VCaP (cell line): Measurements from ENCODE around the gene MRPS18A.

Source experiments
- H3K27ac ChIP-seq: fragments of 450-650 bp; 2 replicates; pipeline ENCODE4 v1.5.1; 2017
- CTCF ChIP-seq: fragments of 450-650 bp; conservative IDR thresholded peaks from 2 replicates; pipeline ENCODE4 v1.5.1; 2017; ENCODE audit warnings: mild to moderate bottlenecking, moderate library complexity

MRPS18A gene

GRCh38 chr6:43695215-43695966 is 7.8 kb upstream of the MRPS18A start:
- no peak overlapping the region for H3K27ac ChIP-seq
- no peak for TF ChIP-seq CTCF

GRCh38 chr6:43689421-43689820 is 1.8 kb upstream of the MRPS18A start:
- no peak for TF ChIP-seq CTCF
- no peak overlapping the region for H3K27ac ChIP-seq

GRCh38 chr6:43687079-43687436 is 533 bp downstream of the MRPS18A start:
- H3K27ac ChIP-seq, result peak overlapping the region; percentile 80
- no peak for TF ChIP-seq CTCF

GRCh38 chr6:43683708-43684455 is 3.7 kb downstream of the MRPS18A start:
- no peak for TF ChIP-seq CTCF
- peak overlapping the region; percentile 56 for H3K27ac ChIP-seq

- H3K27ac ChIP-seq, result peak overlapping the region; percentile 56
- TF ChIP-seq CTCF, result no peak
These were observed 4.7 kb downstream of the MRPS18A start for GRCh38 chr6:43682724-43683429.

GRCh38 chr6:43681303-43681702 is 6.3 kb downstream of the MRPS18A start:
- no peak overlapping the region for H3K27ac ChIP-seq
- no peak for TF ChIP-seq CTCF
